ENCODE measurements around the gene RNF157.
"Not testable (repeated sequence)": the region's sequence is repeated elsewhere in the genome, so short reads cannot be mapped to it uniquely, and the experiment has no call there.

The RNF157 gene

DNA sequence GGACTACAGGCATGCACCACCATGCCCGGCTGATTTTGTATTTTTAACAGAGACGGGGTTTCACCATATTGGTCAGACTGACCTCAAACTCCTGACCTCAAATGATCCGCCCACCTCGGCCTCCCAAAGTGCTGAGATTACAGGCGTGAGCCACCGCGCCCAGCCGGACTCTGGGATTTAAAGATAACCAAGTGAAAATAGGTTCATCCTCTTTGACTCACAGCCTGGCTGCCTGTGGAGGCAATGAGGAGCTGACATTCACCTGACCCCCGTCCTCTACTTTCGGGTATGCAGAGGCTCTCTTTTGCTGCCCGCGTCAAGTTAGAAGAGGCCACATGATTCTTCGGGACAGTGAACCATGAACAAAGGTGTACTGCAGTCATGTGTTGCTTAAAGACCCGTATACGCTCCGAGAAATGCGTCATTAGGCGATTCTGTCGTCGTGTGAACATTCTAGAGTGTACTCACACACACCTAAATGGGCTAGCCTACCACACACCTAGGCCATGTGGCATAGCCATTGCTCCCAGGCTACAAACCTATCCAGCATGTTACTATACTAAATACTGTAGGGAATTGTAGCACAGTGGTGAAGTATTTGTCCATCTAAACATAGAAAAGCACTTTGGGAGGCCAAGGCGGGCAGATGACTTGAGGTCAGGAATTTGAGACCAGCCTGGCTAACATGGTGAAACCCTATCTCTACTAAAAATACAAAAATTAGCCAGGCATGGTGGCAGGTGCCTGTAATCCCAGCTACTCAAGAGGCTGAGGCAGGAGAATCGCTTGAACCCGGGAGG is 12.9 kb upstream of the RNF157 start:
- not testable (repeated sequence) for DNase-seq

DNA sequence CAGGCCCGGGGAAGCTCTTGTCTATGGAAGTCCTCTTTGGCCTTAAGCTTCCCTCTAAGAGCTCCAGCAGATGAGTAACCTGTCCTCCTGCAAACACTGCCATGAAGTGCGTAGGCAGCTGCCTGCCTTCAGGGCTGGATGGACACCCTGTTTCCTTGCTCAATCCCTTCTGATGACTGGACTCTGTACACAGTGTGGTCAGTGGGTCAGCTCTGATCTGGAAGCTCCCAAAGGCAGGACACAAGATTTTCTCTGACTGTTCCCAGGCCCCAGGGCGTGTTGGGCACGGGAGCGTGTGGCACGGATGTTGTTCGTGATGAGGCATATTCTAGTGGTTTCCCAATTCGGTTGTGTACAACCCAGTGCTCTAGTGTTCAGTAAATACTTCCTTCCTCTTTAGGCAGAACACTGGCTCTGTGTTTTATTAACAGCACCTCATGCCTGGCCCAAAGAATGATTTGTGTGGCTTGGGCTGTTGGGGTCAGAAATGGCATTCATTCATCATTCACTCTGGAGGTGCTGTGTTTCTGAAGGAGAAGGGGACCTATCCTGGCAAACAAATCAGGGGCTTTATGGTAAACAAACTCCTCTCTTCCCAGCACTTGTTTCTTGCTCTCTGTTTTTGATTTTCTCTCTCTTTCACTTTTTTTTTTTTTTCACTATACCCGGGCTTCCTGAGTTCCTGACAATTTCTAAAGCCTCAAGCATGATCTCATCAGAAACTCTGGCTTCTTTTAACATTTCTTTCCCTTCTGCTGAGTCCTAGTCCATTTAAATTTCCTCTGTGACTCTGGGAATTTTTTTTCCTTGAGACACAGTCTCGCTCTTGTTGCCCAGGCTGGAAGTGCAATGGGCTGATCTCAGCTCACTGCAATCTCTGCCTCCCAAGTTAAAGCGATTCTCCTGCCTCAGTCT is 12.0 kb upstream of the RNF157 start:
- DNase-seq = no peak

DNA sequence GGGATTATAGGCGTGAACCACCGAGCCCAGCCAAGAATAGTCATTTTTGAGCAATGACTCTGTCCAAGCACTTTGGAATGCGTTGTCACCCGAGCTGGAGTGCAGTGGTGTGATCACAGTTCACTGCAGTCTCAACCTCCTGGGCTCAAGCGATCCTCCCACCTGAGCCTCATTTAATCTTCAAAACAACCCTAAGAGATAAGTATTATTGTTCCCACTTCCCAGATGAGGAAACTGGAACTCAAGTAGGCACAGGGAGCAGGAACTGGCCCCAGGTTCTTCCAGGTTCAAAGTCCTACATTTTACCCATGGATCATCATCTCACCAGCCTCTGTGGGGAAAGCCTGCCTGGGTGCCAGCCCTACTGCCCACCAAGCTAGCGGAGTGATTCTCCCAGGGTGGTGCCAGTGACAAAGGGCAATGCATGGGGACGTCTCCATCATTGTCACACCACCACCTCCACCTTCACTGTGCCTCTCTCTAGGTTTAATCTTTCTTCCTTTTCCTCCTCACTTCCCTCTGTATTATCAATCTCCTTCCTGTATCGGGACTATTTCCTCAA is 11.3 kb upstream of the RNF157 start:
- no peak for DNase-seq

GRCh38 chr17:76250141-76250540 is 9.8 kb upstream of the RNF157 start:
- DNase-seq = no peak

GRCh38 chr17:76248013-76248782 is 7.9 kb upstream of the RNF157 start:
- no peak for DNase-seq

DNA sequence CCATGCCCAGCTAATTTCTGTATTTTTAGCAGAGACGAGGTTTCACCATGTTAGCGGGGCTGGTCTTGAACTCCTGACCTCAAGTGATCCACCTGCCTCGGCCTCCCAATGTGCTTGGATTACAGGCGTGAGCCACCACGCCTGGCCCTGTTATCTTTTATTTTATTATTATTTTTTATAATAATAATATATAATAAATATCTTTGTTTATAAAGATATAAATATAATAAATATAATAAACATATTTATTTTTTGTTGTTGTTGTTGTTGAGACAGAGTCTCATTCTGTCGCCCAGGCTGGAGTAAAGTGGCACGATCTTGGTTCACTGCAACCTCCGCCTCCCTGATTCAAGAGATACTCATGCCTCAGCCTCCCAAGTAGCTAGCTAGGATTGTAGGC is 7.0 kb upstream of the RNF157 start:
- DNase-seq = no peak

DNA sequence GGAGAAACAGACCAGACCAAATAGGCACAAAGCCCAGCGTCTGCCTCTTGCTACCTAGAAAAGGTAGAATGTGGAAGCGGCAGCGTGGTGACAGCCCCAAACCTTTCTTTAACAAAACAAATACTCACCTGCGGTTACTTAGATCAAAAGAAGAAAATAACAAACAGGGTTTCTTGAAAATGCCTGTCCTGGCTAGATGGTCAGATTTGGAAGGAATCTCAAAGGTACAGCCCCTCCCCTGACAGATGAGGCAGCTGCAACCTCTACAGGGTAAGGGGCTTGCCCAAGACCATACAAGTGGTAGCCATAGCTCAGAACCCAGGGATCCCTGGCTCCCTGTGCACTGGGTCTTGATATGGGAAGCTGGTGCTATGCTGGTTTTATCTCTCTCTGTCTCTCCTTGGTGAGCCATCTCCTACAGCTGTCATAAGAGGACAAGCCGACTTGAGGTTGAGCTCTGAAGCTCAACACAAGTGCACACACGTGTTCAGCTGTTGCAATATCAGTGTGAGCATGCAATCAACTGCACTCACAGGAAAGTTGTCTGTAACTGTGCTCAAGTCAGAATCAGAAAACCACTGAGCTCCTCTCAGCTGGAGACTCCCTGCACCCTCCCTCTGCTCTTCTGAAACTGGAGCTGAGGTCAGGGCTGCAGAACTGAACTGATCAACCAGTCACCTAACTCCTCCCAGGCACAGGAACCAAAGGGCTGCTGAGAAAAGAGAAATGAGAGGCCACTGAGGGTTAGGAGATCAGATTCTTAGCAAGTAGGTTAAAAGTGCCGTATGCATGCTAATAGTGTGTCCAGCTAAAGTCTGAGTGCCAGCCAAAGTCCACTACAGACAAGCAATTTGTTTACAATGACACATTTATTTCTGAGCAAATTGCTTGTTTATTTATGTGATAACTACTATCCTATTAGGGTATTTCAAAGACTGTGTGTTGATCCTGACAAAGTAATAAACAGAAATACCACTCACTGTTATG is 6.1 kb upstream of the RNF157 start:
- DNase-seq = no peak

DNA sequence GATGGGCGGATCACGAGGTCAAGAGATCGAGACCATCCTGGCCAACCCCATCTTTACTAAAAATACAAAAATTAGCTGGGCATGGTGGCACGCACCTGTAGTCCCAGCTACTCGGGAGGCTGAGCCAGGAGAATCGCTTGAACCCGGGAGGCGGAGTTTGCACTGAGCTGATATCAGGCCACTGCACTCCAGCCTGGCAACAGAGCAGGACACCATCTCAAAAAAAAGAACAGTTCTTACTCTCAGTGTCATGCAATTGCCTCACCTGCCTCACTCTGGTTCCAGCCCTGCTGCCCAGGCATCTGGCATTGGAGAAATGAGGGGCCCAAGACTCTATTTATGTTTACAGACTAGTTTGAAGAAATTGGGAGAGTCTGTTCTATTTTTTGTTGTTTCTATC is 4.4 kb upstream of the RNF157 start:
- DNase-seq = not testable (repeated sequence)

GRCh38 chr17:76243826-76244679 is 3.8 kb upstream of the RNF157 start:
- no peak for DNase-seq

- no peak for DNase-seq
These were observed 1.5 kb upstream of the RNF157 start for GRCh38 chr17:76241691-76242255.

DNA sequence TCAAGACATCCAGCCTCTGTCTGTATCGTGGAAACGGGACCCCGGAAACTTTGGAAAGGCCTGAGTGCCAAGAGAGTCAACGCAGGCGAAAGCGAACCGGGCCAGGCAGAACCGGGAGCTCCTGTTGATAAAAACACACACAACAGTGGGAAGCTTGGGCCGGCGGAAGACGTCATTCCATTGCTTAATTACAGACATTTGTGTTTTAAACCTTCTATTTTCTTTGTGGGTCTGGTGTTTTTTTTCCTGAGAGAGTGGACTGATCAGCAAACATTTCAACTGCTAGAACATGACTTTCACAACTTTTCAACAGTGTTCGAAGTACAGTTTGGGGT is 878 bp upstream of the RNF157 start:
- DNase-seq = no peak

GRCh38 chr17:76239538-76240274 is 587 bp downstream of the RNF157 start:
- DNase-seq = no peak

DNA sequence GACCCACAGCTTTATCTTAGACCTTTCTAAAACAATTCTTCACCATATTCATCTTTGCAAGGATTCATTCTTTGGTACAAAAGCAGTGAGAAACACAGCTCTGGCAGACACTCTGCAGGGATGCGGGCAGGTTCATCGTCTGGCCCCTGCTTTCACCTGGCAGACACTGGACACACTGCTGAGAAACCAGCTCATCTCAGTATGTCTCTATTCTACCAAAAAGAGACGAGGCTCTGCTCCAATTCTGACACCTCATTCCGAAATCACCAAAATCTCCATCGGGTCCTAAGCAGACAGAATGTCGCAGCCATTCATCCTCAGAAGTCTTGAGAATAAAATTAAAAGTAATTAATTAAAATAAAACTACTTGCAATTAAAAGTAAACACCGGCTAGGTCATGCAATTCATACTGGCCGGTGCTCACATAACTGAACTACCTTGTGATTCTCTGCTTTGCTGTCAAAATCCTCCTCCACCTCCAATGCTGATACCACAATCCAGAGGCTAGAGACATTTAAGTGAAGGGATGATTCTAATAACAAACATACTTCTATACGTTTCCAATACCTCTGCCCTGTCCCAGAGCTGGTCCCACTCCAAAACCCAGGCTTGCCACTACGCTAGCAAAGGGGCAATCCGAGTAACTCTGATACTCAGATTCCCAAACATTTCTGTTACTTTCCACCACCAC is 1.3 kb downstream of the RNF157 start:
- DNase-seq = no peak

GRCh38 chr17:76237859-76238313 is 2.4 kb downstream of the RNF157 start:
- no peak for DNase-seq

DNA sequence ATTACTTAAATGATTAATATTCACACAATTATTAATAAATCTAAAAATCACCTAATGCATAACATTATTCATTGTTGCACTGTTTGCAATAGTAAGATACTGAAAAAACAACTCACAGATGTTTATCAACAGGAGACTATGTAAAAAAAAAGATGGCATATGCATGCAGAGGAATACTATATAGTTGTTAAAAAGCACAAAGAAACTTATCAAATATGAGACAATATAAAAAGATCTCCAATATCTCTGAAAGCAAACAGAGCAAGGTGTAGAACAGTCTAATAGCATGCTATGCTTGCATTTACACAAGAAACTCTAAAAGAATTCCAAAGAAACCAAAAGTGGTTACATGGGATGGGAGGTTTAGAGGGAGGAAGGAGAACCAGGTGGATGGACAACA is 3.7 kb downstream of the RNF157 start:
- DNase-seq = no peak

- DNase-seq = no peak
These were observed 4.4 kb downstream of the RNF157 start for GRCh38 chr17:76235883-76236282.

DNA sequence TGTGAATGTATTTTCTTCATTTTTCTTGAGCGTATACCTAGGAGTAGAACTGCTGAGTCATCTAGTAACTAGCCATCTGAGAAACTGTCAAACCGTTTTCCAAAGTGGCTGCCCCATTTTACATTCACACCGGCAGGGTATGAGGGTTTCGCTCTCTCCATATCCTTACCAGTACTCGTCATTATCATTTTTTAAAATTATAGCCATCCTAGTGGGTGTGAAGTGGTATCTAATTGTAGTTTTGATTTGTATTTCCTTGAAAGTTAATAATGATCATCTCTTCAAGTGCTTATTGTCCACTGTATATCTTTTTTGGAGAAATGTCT is 6.0 kb downstream of the RNF157 start:
- no peak for DNase-seq

GRCh38 chr17:76233588-76234353 is 6.5 kb downstream of the RNF157 start:
- DNase-seq = no peak

Measured in NCI-H2227 treated with DMSO at 0.1 percent for 48 hours (cell line).